ENCODE measurements around the gene COPS4.
"Not testable (repeated sequence)": the region's sequence is repeated elsewhere in the genome, so short reads cannot be mapped to it uniquely, and the experiment has no call there.

The COPS4 gene

DNA sequence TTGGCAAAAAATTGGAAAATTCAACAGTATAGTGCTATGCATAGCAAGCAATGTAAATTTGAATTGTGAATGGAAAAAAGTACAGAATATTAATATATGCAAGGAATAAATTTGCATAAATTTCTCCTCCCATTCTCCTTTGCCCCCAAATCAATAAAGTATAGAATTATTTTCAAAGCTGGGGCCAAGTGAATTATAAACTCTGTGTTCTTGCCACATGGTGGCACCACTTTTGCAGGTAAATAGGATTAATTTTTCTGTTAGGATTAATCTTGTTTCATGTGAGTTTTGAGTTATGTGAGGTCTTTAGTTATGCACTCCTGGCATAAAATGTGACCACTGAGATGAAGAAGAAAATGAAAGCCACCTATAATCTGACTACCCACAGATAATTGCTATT, 19.9 kb downstream of the COPS4 start:
- H3K4me3 ChIP-seq: no peak overlapping the region
- no peak overlapping the region for H3K27ac ChIP-seq
- DNase-seq (ENCODE audit: low spot score): no peak
- no peak for TF ChIP-seq CTCF (IDR thresholded peaks at IDR 0.05)

DNA sequence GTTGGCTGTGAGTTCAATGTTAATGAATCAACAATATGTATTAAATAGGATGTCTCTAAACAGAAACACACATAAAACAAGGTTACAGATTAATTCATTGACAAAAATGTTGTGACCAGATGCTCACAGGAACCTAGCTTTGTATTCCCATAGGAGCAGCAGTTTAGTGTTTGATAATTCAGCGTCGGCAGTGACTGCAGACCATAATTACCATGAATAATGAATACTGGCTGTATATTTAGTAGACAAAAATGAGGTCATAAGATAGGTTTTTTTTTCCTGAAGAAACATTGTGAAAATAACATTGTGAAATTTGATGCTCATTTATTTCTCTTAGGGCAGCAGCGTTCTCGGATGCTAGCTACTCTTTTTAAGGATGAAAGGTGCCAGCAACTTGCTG, 27.8 kb downstream of the COPS4 start:
- DNase-seq (ENCODE audit: low spot score): no peak
- no peak overlapping the region for H3K4me3 ChIP-seq
- H3K27ac ChIP-seq: no peak overlapping the region
- no peak for TF ChIP-seq CTCF (IDR thresholded peaks at IDR 0.05)

DNA sequence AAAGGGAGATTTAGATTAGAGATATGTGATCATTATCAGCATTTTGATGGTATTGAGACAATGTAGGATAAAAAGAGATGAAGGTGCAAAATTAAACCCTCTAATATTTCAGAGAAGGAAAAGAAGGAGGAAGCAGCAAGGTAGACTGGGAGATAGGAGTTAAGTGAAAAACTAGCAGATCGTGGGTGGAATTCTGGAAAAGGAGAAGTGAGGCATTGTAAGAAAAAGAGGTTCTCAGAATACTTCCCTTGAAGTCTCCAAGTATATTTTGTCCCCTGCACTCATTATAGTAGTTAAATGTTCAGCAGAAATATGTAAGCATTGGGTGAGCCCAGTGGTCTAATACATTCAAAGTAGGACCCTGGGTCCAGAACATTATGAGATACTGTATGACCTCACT, 30.3 kb downstream of the COPS4 start:
- H3K27ac ChIP-seq: no peak overlapping the region
- TF ChIP-seq CTCF (IDR thresholded peaks at IDR 0.05): no peak

DNA sequence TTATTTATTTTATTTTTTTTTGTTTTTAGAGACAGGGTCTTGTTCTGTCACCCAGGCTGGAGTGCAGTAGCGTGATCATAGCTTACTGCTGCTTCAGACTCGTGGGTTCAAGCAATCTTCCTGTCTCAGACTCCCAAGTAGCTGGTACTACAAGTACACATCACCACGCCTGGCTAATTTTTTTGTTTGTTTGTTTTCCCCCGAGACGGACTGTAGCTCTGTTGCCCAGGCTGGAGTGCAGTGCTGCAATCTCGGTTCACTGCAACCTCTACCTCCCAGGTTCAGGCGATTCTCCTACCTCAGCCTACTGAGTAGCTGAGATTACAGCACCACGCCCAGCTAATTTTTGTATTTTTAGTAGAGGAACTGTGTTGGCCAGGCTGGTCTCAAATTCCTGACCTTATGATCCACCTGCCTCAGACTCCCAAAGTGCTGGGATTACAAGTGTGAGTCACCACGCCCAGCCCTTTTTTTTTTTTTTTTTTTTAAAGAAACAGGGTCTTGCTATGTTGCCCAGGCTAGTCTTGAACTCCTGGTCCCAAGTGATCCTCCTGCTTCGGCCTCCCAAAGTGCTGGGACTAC, 32.2 kb downstream of the COPS4 start:
- Histone ChIP-seq H3K4me3 (no peak overlapping the region), H3K27ac (no peak overlapping the region)
- DNase-seq (ENCODE audit: low spot score): no peak
- TF ChIP-seq CTCF (IDR thresholded peaks at IDR 0.05): no peak

More for the DNA sequence above, 30.3 kb downstream of the COPS4 start:
- H3K4me3 ChIP-seq: no peak overlapping the region
- DNase-seq (ENCODE audit: low spot score): no peak

- H3K27ac ChIP-seq: no peak overlapping the region
- TF ChIP-seq CTCF (IDR thresholded peaks at IDR 0.05): no peak
- H3K4me3 ChIP-seq: no peak overlapping the region
- DNase-seq (ENCODE audit: low spot score): no peak
Measured at GRCh38 chr4:83071116-83071515, 36.1 kb downstream of the COPS4 start.

GRCh38 chr4:83074086-83074704, 39.2 kb downstream of the COPS4 start:
- Histone ChIP-seq H3K27ac (no peak overlapping the region), H3K4me3 (no peak overlapping the region)
- no peak for TF ChIP-seq CTCF (IDR thresholded peaks at IDR 0.05)
- no peak for DNase-seq (ENCODE audit: low spot score)

DNA sequence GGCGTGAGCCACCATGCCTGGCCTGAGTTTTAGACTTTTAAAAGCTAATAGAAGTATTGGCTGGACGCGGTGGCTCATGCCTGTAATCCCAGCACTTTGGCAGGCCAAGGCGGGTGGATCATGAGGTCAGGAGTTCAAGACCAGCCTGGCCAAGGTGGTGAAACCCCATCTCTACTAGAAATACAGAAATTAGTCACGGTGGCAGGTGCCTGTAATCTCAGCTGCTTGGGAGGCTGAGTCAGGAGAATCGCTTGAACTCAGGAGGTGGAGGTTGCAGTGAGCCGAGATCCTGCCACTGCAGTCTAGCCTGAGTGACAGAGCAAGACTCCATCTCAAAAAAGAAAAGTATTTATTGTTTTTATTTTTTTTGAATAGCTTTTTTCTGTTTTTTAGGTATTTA, 39.8 kb downstream of the COPS4 start:
- DNase-seq (ENCODE audit: low spot score); H3K27ac ChIP-seq: not testable (repeated sequence)

More for the DNA sequence above, 39.8 kb downstream of the COPS4 start:
- H3K4me3 ChIP-seq: not testable (repeated sequence)

Measured in coronary artery (tissue), 2 donors.